Measurements from ENCODE around the gene FKBP14.
"Not testable (repeated sequence)": the region's sequence is repeated elsewhere in the genome, so short reads cannot be mapped to it uniquely, and the experiment has no call there.

The FKBP14 gene

GRCh38 chr7:29971566-29972314, 54.8 kb downstream of the FKBP14 start:
- no peak for DNase-seq
- TF ChIP-seq POLR2A (IDR thresholded peaks at IDR 0.05; ENCODE audit: low read length) (no peak), GATA1 (IDR thresholded peaks at IDR 0.05; ENCODE audit: low read depth, low read length) (no peak)

- no peak for DNase-seq
- TF ChIP-seq POLR2A (IDR thresholded peaks at IDR 0.05; ENCODE audit: low read length) (no peak), GATA1 (IDR thresholded peaks at IDR 0.05; ENCODE audit: low read depth, low read length) (no peak)
These were observed 56.3 kb downstream of the FKBP14 start for GRCh38 chr7:29970158-29970557.

- TF ChIP-seq POLR2A (IDR thresholded peaks at IDR 0.05; ENCODE audit: low read length) (no peak), GATA1 (IDR thresholded peaks at IDR 0.05; ENCODE audit: low read depth, low read length) (no peak)
- DNase-seq, result no peak
These were observed 56.8 kb downstream of the FKBP14 start for GRCh38 chr7:29969738-29970137.

- no peak for DNase-seq
- TF ChIP-seq POLR2A (IDR thresholded peaks at IDR 0.05; ENCODE audit: low read length), result no peak
- no peak for TF ChIP-seq GATA1 (IDR thresholded peaks at IDR 0.05; ENCODE audit: low read depth, low read length)
These were observed 57.7 kb downstream of the FKBP14 start for GRCh38 chr7:29968683-29969395.

- no peak for DNase-seq
- TF ChIP-seq GATA1 (IDR thresholded peaks at IDR 0.05; ENCODE audit: low read depth, low read length), result no peak
- no peak for TF ChIP-seq POLR2A (IDR thresholded peaks at IDR 0.05; ENCODE audit: low read length)
These were observed 61.5 kb downstream of the FKBP14 start for GRCh38 chr7:29965030-29965429.

GRCh38 chr7:29962035-29962434, 64.5 kb downstream of the FKBP14 start:
- TF ChIP-seq GATA1 (IDR thresholded peaks at IDR 0.05; ENCODE audit: low read depth, low read length) (no peak), POLR2A (IDR thresholded peaks at IDR 0.05; ENCODE audit: low read length) (no peak)
- no peak for DNase-seq

- not testable (repeated sequence) for DNase-seq
These were observed 64.9 kb downstream of the FKBP14 start for GRCh38 chr7:29961611-29962010.

Measured in erythroblast (primary cell).